Measurements from ENCODE around the gene CUEDC1.

DNA sequence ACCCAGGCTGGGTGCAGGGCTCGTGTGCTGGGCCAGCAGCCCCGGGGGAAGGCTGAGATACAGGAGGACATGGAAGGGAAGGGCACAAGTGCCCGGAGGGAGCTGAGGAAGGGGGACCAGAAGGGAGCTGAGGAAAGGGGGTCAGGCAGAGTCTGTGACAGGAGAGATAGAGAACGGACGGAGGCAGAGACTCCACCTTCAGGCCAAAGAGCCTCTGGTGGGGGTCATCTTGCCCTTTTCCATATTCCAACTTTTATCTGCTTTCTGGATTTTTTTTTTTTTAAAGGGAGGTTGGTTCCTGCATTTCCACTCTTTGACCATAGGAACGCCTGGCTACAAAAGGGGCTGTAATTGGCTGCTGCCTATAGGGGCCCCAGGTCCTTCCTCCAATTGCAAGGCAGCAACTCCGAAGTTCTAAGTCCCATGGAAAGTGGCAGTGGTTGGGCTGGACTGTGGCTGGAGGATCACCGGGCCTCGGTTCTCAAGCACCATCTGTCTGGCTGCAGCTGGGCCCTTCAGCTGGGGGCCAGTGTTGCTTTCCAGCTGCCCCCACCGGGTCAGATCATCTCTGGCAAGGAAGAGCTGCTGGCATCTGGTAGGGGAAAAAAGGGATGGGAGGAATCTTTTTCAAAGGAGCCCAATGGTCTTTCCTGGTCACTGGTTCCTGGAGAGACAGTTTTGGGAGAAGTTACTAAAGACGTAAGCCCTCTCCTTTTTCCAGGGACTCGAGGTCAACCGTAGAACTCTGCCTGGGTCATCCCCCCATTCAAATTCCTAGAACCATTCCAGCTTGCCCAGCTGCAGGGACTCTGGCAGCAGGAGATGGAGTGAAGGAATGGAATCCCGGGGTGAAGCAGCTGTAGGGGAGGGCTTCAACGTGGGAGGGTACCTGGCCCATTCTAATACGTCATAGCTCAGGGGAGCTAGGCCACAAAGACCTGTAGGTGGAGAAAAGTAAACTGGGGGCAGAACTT, 92.2 kb downstream of the CUEDC1 start:
- TF ChIP-seq, protein P1, sequence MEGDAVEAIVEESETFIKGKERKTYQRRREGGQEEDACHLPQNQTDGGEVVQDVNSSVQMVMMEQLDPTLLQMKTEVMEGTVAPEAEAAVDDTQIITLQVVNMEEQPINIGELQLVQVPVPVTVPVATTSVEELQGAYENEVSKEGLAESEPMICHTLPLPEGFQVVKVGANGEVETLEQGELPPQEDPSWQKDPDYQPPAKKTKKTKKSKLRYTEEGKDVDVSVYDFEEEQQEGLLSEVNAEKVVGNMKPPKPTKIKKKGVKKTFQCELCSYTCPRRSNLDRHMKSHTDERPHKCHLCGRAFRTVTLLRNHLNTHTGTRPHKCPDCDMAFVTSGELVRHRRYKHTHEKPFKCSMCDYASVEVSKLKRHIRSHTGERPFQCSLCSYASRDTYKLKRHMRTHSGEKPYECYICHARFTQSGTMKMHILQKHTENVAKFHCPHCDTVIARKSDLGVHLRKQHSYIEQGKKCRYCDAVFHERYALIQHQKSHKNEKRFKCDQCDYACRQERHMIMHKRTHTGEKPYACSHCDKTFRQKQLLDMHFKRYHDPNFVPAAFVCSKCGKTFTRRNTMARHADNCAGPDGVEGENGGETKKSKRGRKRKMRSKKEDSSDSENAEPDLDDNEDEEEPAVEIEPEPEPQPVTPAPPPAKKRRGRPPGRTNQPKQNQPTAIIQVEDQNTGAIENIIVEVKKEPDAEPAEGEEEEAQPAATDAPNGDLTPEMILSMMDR (conservative IDR thresholded peaks at IDR 0.05; ENCODE audit: low read depth, low read length) = no peak
- no peak for TF ChIP-seq EZH2 (IDR thresholded peaks at IDR 0.05; ENCODE audit: borderline replicate concordance, low read depth, low read length, poor library complexity, severe bottlenecking)
